ENCODE results near the gene NAV2. TPM values are rescaled to one million over a fixed set of nuclear protein-coding genes. Genes with fewer than 3 reads are reported as not detected.

Gene NAV2
- polyA plus RNA-seq, 1 donor from 2014 or later: 3.0 TPM

DNA sequence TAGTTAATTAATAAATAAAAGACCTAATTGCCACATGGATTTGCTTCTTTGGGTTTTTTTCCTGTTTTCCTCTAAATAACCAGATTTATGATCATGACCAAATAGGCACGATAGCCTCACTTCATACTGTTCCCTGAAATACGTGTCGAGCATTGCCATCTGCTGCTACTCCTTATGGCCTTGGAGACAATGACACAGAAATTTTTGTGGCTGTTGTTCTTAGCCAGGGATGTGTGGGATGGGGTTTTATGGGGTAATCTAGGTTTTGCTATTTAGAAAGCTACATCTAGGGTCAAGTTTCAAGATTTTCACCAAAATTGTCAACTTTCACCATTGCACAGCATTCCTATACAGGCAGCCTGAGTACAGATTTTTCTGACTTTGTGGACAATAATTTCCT is 302.5 kb downstream of the NAV2 start:
- Histone ChIP-seq H3K9ac (ENCODE audit: low read length) (no peak overlapping the region), H3K4me2 (ENCODE audit: low read length) (no peak overlapping the region), H3K4me3 (ENCODE audit: low read length) (no peak overlapping the region), H4K20me1 (ENCODE audit: insufficient read depth) (no peaks in the 10 kb centered on the region), H3K36me3 (ENCODE audit: insufficient read depth, low read length) (no peaks in the 10 kb centered on the region), H3K9me3 (ENCODE audit: low read length) (no peaks in the 10 kb centered on the region), H3K27me3 (ENCODE audit: insufficient read depth, low read depth, low read length) (no peaks in the 10 kb centered on the region), H3F3A (ENCODE audit: insufficient read depth, low read length, poor library complexity, severe bottlenecking) (peaks cover 3% of the 10 kb centered on the region), H2AFZ (ENCODE audit: low read depth, low read length) (no peak overlapping the region), H3K27ac (ENCODE audit: low read length) (no peak overlapping the region), H3K9me2 (ENCODE audit: insufficient read depth, low read length) (no peaks in the 10 kb centered on the region), H3K79me2 (replicated peaks; ENCODE audit: insufficient read depth, low read length) (no peaks in the 10 kb centered on the region)
- TF ChIP-seq, protein P1, sequence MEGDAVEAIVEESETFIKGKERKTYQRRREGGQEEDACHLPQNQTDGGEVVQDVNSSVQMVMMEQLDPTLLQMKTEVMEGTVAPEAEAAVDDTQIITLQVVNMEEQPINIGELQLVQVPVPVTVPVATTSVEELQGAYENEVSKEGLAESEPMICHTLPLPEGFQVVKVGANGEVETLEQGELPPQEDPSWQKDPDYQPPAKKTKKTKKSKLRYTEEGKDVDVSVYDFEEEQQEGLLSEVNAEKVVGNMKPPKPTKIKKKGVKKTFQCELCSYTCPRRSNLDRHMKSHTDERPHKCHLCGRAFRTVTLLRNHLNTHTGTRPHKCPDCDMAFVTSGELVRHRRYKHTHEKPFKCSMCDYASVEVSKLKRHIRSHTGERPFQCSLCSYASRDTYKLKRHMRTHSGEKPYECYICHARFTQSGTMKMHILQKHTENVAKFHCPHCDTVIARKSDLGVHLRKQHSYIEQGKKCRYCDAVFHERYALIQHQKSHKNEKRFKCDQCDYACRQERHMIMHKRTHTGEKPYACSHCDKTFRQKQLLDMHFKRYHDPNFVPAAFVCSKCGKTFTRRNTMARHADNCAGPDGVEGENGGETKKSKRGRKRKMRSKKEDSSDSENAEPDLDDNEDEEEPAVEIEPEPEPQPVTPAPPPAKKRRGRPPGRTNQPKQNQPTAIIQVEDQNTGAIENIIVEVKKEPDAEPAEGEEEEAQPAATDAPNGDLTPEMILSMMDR (IDR thresholded peaks at IDR 0.05; ENCODE audit: poor library complexity, severe bottlenecking): no peak
- TF ChIP-seq SMC3 (conservative IDR thresholded peaks at IDR 0.05; ENCODE audit: poor library complexity) (no peak), EZH2 (IDR thresholded peaks at IDR 0.05; ENCODE audit: borderline replicate concordance, insufficient read depth, low read length, poor library complexity, severe bottlenecking) (no peak), MXI1 (conservative IDR thresholded peaks at IDR 0.05; ENCODE audit: poor library complexity, severe bottlenecking) (no peak), EP300 (conservative IDR thresholded peaks at IDR 0.05; ENCODE audit: poor library complexity, severe bottlenecking) (no peak), RAD21 (conservative IDR thresholded peaks at IDR 0.05) (no peak), TAF1 (IDR thresholded peaks at IDR 0.05; ENCODE audit: low read depth) (no peak)
- TF ChIP-seq, protein P2, sequence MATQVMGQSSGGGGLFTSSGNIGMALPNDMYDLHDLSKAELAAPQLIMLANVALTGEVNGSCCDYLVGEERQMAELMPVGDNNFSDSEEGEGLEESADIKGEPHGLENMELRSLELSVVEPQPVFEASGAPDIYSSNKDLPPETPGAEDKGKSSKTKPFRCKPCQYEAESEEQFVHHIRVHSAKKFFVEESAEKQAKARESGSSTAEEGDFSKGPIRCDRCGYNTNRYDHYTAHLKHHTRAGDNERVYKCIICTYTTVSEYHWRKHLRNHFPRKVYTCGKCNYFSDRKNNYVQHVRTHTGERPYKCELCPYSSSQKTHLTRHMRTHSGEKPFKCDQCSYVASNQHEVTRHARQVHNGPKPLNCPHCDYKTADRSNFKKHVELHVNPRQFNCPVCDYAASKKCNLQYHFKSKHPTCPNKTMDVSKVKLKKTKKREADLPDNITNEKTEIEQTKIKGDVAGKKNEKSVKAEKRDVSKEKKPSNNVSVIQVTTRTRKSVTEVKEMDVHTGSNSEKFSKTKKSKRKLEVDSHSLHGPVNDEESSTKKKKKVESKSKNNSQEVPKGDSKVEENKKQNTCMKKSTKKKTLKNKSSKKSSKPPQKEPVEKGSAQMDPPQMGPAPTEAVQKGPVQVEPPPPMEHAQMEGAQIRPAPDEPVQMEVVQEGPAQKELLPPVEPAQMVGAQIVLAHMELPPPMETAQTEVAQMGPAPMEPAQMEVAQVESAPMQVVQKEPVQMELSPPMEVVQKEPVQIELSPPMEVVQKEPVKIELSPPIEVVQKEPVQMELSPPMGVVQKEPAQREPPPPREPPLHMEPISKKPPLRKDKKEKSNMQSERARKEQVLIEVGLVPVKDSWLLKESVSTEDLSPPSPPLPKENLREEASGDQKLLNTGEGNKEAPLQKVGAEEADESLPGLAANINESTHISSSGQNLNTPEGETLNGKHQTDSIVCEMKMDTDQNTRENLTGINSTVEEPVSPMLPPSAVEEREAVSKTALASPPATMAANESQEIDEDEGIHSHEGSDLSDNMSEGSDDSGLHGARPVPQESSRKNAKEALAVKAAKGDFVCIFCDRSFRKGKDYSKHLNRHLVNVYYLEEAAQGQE (IDR thresholded peaks at IDR 0.05; ENCODE audit: borderline replicate concordance): no peak

DNA sequence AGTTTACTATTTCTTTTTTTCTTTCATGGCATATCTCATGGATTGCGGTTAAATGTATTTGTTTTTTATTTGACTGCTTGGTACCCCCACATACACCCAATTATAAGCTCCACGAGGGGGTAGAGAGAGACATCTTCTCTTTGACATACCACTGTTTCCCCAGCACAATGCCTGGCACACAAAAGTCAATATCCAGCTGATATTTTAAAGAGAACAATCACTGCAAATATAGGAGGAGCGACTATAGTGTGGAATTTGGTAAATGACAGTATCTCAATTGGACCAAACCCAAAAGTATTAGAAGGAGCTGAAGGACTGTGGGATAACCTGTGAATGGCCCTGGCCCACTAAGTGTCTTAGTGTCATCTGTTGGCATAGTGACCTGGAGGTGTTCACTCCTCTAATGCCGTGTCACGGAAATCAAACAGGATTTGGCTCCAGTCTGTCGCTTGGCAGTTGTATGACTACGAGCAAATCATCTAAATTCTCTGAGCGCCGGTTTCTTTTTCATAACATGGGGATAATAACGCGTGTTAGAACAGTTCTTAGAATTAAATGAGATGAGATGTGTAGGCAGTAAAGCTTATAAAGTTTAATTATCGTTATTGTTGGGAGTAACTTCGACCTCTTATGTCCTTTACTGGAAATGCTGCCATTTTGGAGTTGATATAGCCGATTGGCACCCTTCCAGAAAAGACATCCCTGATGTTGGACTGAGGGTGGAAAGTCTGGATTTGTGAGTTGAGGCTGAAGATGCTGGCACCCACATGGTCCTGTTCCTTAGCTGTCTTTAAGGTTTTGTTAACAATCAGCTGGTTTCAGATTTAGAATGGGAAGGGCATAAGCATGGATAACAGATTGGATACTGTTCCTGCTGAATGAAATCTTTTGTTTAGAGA is 303.1 kb downstream of the NAV2 start:
- no peak overlapping the region for H3K9ac ChIP-seq (ENCODE audit: low read length)
- H3K9me2 ChIP-seq (ENCODE audit: insufficient read depth, low read length): no peaks in the 10 kb centered on the region
- no peaks in the 10 kb centered on the region for H3F3A ChIP-seq (ENCODE audit: insufficient read depth, low read length, poor library complexity, severe bottlenecking)
- no peak overlapping the region for H3K4me2 ChIP-seq (ENCODE audit: low read length)
- H3K27me3 ChIP-seq (ENCODE audit: insufficient read depth, low read depth, low read length): no peaks in the 10 kb centered on the region
- TF ChIP-seq EZH2 (IDR thresholded peaks at IDR 0.05; ENCODE audit: borderline replicate concordance, insufficient read depth, low read length, poor library complexity, severe bottlenecking): no peak
- no peak for TF ChIP-seq POLR2AphosphoS5 (IDR thresholded peaks at IDR 0.05)
- no peak for TF ChIP-seq SMC3 (conservative IDR thresholded peaks at IDR 0.05; ENCODE audit: poor library complexity)
- no peak for TF ChIP-seq TAF1 (IDR thresholded peaks at IDR 0.05; ENCODE audit: low read depth)
- no peak for TF ChIP-seq RAD21 (conservative IDR thresholded peaks at IDR 0.05)
- TF ChIP-seq MXI1 (conservative IDR thresholded peaks at IDR 0.05; ENCODE audit: poor library complexity, severe bottlenecking): no peak
- no peak for TF ChIP-seq EP300 (conservative IDR thresholded peaks at IDR 0.05; ENCODE audit: poor library complexity, severe bottlenecking)
- TF ChIP-seq, protein P2 (IDR thresholded peaks at IDR 0.05; ENCODE audit: borderline replicate concordance): no peak
- TF ChIP-seq, protein P1 (IDR thresholded peaks at IDR 0.05; ENCODE audit: poor library complexity, severe bottlenecking): no peak
- no peak overlapping the region for H3K27ac ChIP-seq (ENCODE audit: low read length)
- H3K4me3 ChIP-seq (ENCODE audit: low read length): no peak overlapping the region
- H2AFZ ChIP-seq (ENCODE audit: low read depth, low read length): no peak overlapping the region
- no peaks in the 10 kb centered on the region for H3K9me3 ChIP-seq (ENCODE audit: low read length)
- no peaks in the 10 kb centered on the region for H3K79me2 ChIP-seq (replicated peaks; ENCODE audit: insufficient read depth, low read length)
- no peaks in the 10 kb centered on the region for H3K36me3 ChIP-seq (ENCODE audit: insufficient read depth, low read length)
- no peaks in the 10 kb centered on the region for H4K20me1 ChIP-seq (ENCODE audit: insufficient read depth)

Data from neural cell (in vitro differentiated cells).